ENCODE data around the gene HOMER2. TPM values are rescaled to one million over a fixed set of nuclear protein-coding genes. Genes with fewer than 3 reads are reported as not detected.

HOMER2 gene
- total RNA-seq, 3 donors from 2014 or later, result 6.1 to 295 (median 77.7) TPM

- Histone ChIP-seq H3K4me3 (no peak overlapping the region), H3K9me3 (no peaks in the 10 kb centered on the region), H3K4me1 (no peaks in the 10 kb centered on the region), H3K27ac (no peak overlapping the region), H3K36me3 (no peaks in the 10 kb centered on the region), H3K27me3 (no peaks in the 10 kb centered on the region)
- intact Hi-C loops (cut with DNase I; ENCODE audit: low total_unique reads), result no loop called here
- DNase-seq (ENCODE audit: low spot score in 2 of 2), result no peak
- no peak for TF ChIP-seq POLR2A (IDR thresholded peaks at IDR 0.05)
- no peak for TF ChIP-seq CTCF (IDR thresholded peaks at IDR 0.05)
- no peak for TF ChIP-seq POLR2AphosphoS5 (IDR thresholded peaks at IDR 0.05)
These were observed 14.2 kb upstream of the HOMER2 start for GRCh38 chr15:82966671-82967071.

DNA sequence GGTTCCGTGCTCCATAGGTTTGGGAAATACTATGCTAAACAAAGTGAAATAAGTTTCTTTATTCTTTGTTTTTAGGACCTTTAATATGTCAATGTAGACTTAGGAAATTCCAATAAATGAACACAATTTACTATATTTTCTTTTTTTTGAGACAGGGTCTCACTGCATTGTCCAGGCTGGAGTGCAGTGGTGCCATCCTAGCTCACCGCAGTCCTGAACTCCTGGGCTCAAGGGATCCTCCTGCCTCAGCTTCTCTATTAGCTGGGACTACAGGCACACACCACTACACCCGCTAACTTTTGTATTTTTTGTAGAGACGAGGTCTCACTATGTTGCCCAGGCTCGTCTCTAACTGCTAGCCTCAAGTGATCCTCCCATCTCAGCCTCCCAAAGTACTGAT is 12.4 kb upstream of the HOMER2 start:
- no peak for TF ChIP-seq POLR2AphosphoS5 (IDR thresholded peaks at IDR 0.05)
- TF ChIP-seq POLR2A (IDR thresholded peaks at IDR 0.05), result no peak
- TF ChIP-seq CTCF (IDR thresholded peaks at IDR 0.05), result no peak

DNA sequence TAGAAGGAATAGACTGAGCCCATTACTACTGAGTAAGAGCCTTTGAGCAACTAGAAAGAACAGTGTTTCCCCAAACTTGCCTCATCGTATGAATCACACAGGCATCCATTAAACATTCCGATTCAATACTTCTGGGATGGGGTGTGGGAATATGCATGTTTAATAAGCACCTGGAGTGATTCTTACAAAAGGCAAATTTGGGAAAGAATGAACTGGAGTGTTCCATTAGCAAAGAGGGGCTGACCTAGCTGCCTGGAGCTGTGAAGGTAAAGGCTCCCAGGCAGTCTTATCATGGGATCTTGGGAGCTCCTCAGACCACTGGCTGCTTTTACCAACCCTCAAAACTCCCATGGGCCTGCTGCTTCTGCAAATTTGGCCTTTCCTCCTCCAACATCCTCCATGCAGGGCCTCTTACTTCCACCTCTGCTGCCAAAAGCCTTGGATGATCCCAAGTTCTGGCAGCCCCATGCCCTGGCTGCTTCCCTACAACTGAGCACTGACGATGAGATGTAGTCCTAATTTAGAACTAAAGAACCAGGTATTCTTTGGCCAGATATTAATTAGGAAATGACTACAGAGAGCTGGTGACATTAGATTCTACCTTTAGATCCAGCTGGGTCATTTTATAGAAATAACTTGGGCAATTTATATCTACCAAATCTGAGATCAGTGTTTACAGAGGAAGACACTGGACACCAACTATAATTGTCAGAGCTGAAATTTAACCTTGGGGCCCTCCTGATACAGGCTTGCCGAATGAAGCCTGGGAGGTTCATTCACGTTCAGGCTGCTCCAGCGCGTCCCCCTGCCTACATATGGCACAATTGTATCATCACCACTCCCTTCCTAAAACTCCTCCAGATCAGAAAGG is 11.2 kb upstream of the HOMER2 start:
- no peak for DNase-seq (ENCODE audit: low spot score in 2 of 2)
- H3K9me3 ChIP-seq, result no peaks in the 10 kb centered on the region
- no peak overlapping the region for H3K4me3 ChIP-seq
- H3K36me3 ChIP-seq, result no peaks in the 10 kb centered on the region
- intact Hi-C loops (cut with DNase I; ENCODE audit: low total_unique reads), result no loop called here
- no peak for TF ChIP-seq CTCF (IDR thresholded peaks at IDR 0.05)
- no peak for TF ChIP-seq POLR2AphosphoS5 (IDR thresholded peaks at IDR 0.05)
- no peak for TF ChIP-seq POLR2A (IDR thresholded peaks at IDR 0.05)
- no peak overlapping the region for H3K27ac ChIP-seq
- no peaks in the 10 kb centered on the region for H3K4me1 ChIP-seq
- H3K27me3 ChIP-seq, result no peaks in the 10 kb centered on the region

More for the DNA sequence above, 12.4 kb upstream of the HOMER2 start:
- H3K4me3 ChIP-seq, result no peak overlapping the region
- H3K27me3 ChIP-seq, result no peaks in the 10 kb centered on the region
- H3K4me1 ChIP-seq, result no peaks in the 10 kb centered on the region
- no peak overlapping the region for H3K27ac ChIP-seq
- intact Hi-C loops (cut with DNase I; ENCODE audit: low total_unique reads), result no loop called here
- H3K9me3 ChIP-seq, result no peaks in the 10 kb centered on the region
- H3K36me3 ChIP-seq, result no peaks in the 10 kb centered on the region
- DNase-seq (ENCODE audit: low spot score in 2 of 2), result no peak

DNA sequence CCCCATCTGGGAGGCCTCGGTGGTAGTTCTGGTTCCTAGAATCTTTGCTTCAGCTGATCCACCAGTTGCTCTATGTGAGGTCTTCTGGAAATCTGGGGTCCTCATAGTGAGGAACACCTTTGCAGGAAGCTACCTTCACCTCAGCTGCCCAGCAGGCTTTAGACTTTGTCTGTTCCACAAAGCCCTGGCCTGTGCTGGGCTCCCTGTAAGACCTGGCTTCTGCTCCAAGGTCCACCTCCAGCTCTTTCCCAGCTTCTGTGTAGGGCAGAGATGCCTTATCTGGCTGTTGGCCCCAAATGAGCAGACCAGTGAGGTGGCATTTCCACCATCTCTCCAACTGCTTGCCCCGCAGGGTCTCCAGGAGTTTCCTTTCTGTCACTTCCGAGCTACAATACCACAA is 8.2 kb upstream of the HOMER2 start:
- no peak overlapping the region for H3K4me3 ChIP-seq
- H3K4me1 ChIP-seq, result no peaks in the 10 kb centered on the region
- H3K27ac ChIP-seq, result no peak overlapping the region
- DNase-seq (ENCODE audit: low spot score in 2 of 2), result no peak
- H3K27me3 ChIP-seq, result no peaks in the 10 kb centered on the region
- no peaks in the 10 kb centered on the region for H3K36me3 ChIP-seq
- TF ChIP-seq CTCF (IDR thresholded peaks at IDR 0.05), result no peak
- TF ChIP-seq POLR2AphosphoS5 (IDR thresholded peaks at IDR 0.05), result no peak
- TF ChIP-seq POLR2A (IDR thresholded peaks at IDR 0.05), result no peak
- intact Hi-C loops (cut with DNase I; ENCODE audit: low total_unique reads), result no loop called here
- H3K9me3 ChIP-seq, result no peaks in the 10 kb centered on the region

DNA sequence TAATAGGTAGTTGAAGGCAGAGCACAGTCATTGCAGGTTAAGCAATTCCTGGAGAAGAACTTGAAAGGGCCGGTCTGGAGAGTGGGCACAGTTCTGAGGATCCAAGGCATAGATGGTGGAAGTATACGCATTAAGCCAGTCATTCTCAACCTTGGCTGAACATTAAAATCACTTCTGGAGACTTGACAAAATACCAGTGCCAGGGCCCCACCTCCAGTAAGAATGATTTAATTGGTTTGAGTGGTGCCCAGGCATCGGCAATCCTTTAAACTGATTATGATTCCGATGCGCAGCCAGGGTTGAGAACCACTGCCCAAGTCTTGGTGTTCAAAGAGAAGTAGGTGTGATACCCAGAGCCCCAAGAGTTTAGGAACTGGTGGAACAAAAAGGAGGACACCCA is 6.9 kb upstream of the HOMER2 start:
- no peaks in the 10 kb centered on the region for H3K4me1 ChIP-seq
- H3K4me3 ChIP-seq, result no peak overlapping the region
- intact Hi-C loops (cut with DNase I; ENCODE audit: low total_unique reads), result no loop called here
- no peak overlapping the region for H3K27ac ChIP-seq
- TF ChIP-seq POLR2A (IDR thresholded peaks at IDR 0.05) (no peak), POLR2AphosphoS5 (IDR thresholded peaks at IDR 0.05) (no peak), CTCF (IDR thresholded peaks at IDR 0.05) (no peak)
- no peak for DNase-seq (ENCODE audit: low spot score in 2 of 2)
- H3K9me3 ChIP-seq, result no peaks in the 10 kb centered on the region
- no peaks in the 10 kb centered on the region for H3K27me3 ChIP-seq
- H3K36me3 ChIP-seq, result no peaks in the 10 kb centered on the region
